Measurements from ENCODE around the gene RAB8A. TPM values are rescaled to one million over a fixed set of nuclear protein-coding genes. Genes with fewer than 3 reads are reported as not detected.
"Not testable (repeated sequence)": the region's sequence is repeated elsewhere in the genome, so short reads cannot be mapped to it uniquely, and the experiment has no call there.

Gene RAB8A
- total RNA-seq, 1 donor from 2014 or later: 60.6 TPM

DNA sequence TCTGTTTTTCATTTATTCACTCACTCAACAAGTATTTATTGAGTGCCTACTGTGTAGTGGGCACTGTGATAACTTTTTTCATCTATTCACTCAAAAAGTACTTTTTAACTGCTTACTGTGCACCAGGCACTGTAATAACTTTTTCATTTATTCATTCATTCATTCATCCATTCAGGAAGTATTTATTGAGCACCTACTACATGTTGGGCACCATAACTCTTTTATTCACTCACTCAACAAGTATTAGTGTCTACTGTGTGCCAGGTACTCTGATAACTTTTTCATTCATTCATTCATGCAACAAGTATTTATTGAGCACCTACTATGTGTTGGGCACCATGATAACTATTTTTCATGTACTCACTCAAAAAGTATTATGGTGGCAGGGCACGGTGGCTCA is 54.7 kb downstream of the RAB8A start:
- Mint-ChIP-seq H3K4me3 (ENCODE audit: unreplicated experiment) (no peak overlapping the region), H3K4me1 (ENCODE audit: unreplicated experiment) (no peaks in the 10 kb centered on the region), H3K27ac (ENCODE audit: unreplicated experiment) (no peak overlapping the region), H3K36me3 (ENCODE audit: low read depth, unreplicated experiment) (no peaks in the 10 kb centered on the region), H3K27me3 (ENCODE audit: unreplicated experiment) (peaks cover 2% of the 10 kb centered on the region), H3K9me3 (ENCODE audit: unreplicated experiment) (no peaks in the 10 kb centered on the region)
- TF ChIP-seq, protein P1, sequence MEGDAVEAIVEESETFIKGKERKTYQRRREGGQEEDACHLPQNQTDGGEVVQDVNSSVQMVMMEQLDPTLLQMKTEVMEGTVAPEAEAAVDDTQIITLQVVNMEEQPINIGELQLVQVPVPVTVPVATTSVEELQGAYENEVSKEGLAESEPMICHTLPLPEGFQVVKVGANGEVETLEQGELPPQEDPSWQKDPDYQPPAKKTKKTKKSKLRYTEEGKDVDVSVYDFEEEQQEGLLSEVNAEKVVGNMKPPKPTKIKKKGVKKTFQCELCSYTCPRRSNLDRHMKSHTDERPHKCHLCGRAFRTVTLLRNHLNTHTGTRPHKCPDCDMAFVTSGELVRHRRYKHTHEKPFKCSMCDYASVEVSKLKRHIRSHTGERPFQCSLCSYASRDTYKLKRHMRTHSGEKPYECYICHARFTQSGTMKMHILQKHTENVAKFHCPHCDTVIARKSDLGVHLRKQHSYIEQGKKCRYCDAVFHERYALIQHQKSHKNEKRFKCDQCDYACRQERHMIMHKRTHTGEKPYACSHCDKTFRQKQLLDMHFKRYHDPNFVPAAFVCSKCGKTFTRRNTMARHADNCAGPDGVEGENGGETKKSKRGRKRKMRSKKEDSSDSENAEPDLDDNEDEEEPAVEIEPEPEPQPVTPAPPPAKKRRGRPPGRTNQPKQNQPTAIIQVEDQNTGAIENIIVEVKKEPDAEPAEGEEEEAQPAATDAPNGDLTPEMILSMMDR (IDR thresholded peaks at IDR 0.05; ENCODE audit: unreplicated experiment): no peak
- DNase-seq (ENCODE audit: low spot score): no peak

DNA sequence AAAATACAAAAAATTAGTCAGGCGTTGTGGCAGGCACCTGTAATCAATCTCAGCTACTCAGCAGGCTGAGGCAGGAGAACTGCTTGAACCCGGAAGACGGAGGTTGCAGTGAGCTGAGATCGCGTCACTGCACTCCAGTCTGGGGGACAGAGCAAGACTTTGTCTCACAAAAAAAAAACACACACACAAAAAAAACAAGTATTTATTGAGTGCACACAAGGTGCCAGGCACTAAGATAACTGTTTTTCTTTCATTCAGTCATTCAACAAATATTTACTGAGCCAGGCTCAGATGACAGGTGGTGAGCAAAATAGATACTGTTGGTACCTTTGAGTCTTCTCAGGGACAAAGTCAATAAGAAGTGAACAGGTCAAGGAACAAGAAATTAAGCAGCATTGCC is 55.4 kb downstream of the RAB8A start:
- Mint-ChIP-seq H3K36me3 (ENCODE audit: low read depth, unreplicated experiment) (no peaks in the 10 kb centered on the region), H3K27me3 (ENCODE audit: unreplicated experiment) (peaks cover 2% of the 10 kb centered on the region), H3K4me3 (ENCODE audit: unreplicated experiment) (no peak overlapping the region), H3K9me3 (ENCODE audit: unreplicated experiment) (no peaks in the 10 kb centered on the region), H3K4me1 (ENCODE audit: unreplicated experiment) (no peaks in the 10 kb centered on the region), H3K27ac (ENCODE audit: unreplicated experiment) (no peak overlapping the region)
- DNase-seq (ENCODE audit: low spot score): no peak
- TF ChIP-seq, protein P1 (IDR thresholded peaks at IDR 0.05; ENCODE audit: unreplicated experiment): no peak

DNA sequence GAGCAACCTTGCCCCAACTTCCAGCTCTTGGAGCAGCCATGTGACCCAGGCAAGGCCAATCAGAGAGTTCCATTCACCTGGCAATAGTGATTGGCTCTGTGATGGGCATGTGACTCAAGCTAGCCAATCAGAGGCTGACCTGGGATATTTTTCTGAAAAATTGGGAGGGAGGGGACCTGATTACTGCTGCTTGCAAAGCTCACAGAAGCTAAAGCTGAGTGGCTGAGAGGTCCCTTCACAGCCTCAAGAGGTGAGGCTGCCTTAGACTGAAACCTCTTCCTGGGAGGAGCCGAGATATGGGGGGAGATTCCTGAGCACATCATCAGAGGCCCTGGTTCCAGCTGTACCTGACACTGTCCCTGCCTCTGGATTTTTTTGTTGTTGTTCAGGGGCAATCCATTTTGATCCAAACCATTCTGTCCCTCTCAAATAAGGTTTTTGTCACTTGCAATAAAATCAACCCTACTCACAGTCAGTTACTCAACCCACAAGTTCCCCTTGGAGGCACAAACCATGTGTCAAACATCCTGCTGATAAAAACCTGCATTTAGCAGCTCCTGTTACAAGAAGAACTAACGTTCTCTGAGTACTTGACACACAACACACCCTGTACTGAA is 56.9 kb downstream of the RAB8A start:
- Mint-ChIP-seq H3K36me3 (ENCODE audit: low read depth, unreplicated experiment) (no peaks in the 10 kb centered on the region), H3K4me3 (ENCODE audit: unreplicated experiment) (no peak overlapping the region), H3K27ac (ENCODE audit: unreplicated experiment) (no peak overlapping the region), H3K9me3 (ENCODE audit: unreplicated experiment) (no peaks in the 10 kb centered on the region), H3K27me3 (ENCODE audit: unreplicated experiment) (peaks cover 5% of the 10 kb centered on the region), H3K4me1 (ENCODE audit: unreplicated experiment) (peaks cover 3% of the 10 kb centered on the region)
- TF ChIP-seq, protein P1 (IDR thresholded peaks at IDR 0.05; ENCODE audit: unreplicated experiment): no peak
- no peak for DNase-seq (ENCODE audit: low spot score)

DNA sequence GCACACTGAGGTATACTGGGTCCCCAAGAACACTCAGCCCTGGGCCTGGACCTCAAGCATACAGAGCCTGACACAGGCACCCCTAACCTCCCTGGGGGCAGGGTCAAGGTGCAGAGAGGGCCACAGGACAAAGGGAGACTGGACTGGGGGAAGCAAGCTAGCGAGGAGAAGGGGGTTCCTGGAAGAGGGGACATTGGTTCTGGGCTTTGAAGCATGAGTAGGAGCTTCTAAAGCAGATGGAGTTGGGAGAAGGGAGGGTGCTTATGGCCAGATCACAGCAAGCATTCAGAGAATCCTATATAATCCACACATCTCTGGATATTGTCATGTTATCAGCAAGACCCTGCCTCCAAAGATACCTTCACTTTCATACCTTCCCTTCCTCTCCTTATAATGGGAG is 58.4 kb downstream of the RAB8A start:
- peaks cover 3% of the 10 kb centered on the region for H3K36me3 Mint-ChIP-seq (ENCODE audit: low read depth, unreplicated experiment)
- peaks cover 8% of the 10 kb centered on the region for H3K27me3 Mint-ChIP-seq (ENCODE audit: unreplicated experiment)
- peaks cover 3% of the 10 kb centered on the region for H3K4me1 Mint-ChIP-seq (ENCODE audit: unreplicated experiment)
- H3K9me3 Mint-ChIP-seq (ENCODE audit: unreplicated experiment): no peaks in the 10 kb centered on the region
- no peak overlapping the region for H3K27ac Mint-ChIP-seq (ENCODE audit: unreplicated experiment)
- no peak overlapping the region for H3K4me3 Mint-ChIP-seq (ENCODE audit: unreplicated experiment)
- DNase-seq (ENCODE audit: low spot score): no peak
- TF ChIP-seq, protein P1 (IDR thresholded peaks at IDR 0.05; ENCODE audit: unreplicated experiment): no peak

DNA sequence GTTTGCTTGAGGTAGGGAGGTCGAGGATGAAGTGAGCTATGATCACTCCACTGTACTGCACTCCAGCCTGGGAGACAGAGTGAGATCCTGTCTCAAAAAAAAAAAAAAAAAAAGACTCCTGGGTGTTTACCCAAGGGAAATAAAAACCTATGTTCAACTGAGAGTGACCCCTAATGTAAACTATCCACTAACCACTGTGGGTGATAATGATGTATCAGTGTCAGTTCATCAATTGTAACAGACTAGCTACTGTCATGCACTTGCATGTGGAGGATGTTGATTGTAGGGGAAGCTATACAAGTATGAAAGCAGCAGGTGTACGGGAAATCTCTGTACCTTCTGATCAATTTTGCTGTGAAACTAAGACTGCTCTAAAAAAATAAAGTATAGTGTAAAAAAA is 64.3 kb downstream of the RAB8A start:
- no peak overlapping the region for H3K27ac Mint-ChIP-seq (ENCODE audit: unreplicated experiment)

DNA sequence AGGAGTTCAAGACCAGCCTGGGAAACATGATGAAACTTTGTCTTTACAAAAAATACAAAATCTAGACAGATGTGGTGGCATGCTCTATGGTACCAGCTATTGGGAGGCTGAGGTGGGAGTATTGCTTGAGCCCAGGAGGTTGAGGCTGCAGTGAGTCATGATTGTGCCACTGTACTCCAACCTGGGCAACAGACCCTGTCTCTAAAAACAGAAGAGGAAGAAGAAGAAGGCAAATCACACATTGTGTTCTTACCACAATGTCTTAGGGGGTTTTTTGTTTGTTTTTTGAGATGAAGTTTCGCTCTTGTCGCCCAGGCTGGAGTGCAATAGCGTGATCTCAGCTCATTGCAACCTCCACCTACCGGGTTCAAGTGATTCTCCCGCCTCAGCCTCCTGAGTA is 67.2 kb downstream of the RAB8A start:
- DNase-seq (ENCODE audit: low spot score); H3K4me3 Mint-ChIP-seq (ENCODE audit: unreplicated experiment); H3K27me3 Mint-ChIP-seq (ENCODE audit: unreplicated experiment); H3K36me3 Mint-ChIP-seq (ENCODE audit: low read depth, unreplicated experiment); H3K4me1 Mint-ChIP-seq (ENCODE audit: unreplicated experiment); H3K27ac Mint-ChIP-seq (ENCODE audit: unreplicated experiment); H3K9me3 Mint-ChIP-seq (ENCODE audit: unreplicated experiment): not testable (repeated sequence)

More for the DNA sequence above, 64.3 kb downstream of the RAB8A start:
- Mint-ChIP-seq H3K27me3 (ENCODE audit: unreplicated experiment) (peaks cover 9% of the 10 kb centered on the region), H3K4me3 (ENCODE audit: unreplicated experiment) (no peak overlapping the region), H3K36me3 (ENCODE audit: low read depth, unreplicated experiment) (peaks cover 3% of the 10 kb centered on the region), H3K9me3 (ENCODE audit: unreplicated experiment) (no peaks in the 10 kb centered on the region), H3K4me1 (ENCODE audit: unreplicated experiment) (peaks cover 3% of the 10 kb centered on the region)
- DNase-seq (ENCODE audit: low spot score): no peak
- TF ChIP-seq, protein P1 (IDR thresholded peaks at IDR 0.05; ENCODE audit: unreplicated experiment): no peak
